ENCODE results near the gene GUCY2C.

Gene GUCY2C

GRCh38 chr12:14567351-14568162, 128.8 kb downstream of the GUCY2C start, which contains the start of gene PLBD1:
Gene PLBD1, minus strand, starts transcription at chr12:14567883. Its CDS starts 187 bp downstream, at chr12:14567696.
- peak; percentile 7 for DNase-seq (ENCODE audit: low read depth)

GRCh38 chr12:14564336-14564959, 132.0 kb downstream of the GUCY2C start:
- peak; percentile 2 for DNase-seq (ENCODE audit: low read depth)

DNA sequence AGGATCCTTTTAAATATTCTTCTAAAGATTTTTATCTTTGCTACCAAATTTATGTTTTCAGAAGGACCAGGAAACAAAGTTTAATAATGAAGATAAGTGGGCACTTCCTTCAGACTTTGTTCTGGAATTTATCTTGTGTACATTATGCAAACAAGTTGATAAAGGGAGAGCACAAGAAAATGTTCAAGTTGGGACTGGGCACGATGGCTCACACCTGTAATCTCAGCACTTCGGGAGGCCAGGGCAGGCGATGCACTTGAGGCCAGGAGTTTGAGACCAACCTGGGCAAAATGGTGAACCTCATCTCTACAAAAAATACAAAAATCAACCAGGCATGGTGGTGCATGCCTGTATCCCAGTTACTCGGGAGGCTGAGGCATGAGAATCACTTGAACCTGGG, 133.4 kb downstream of the GUCY2C start:
- DNase-seq (ENCODE audit: low read depth) = no peak
